H9 (cell line): ENCODE results near the gene EED. TPM values are rescaled to one million over a fixed set of nuclear protein-coding genes. Genes with fewer than 3 reads are reported as not detected.

Experiments used
- DNase-seq: peaks from one replicate; pipeline ENCODE4 v3.0.0-alpha.2; 2017
- H2AFZ ChIP-seq: one replicate; pipeline ENCODE4 v1.6.1; 2013; ENCODE audit warnings: mild to moderate bottlenecking, low read length, control low read depth, moderate library complexity
- H2AK5ac ChIP-seq: 2 replicates; pipeline ENCODE4 v1.6.1; 2013; ENCODE audit warnings: low read length, control low read depth, mixed read lengths; ENCODE audit not compliant: insufficient read length
- H2BK120ac ChIP-seq: one replicate; pipeline ENCODE4 v1.6.1; 2013; ENCODE audit warnings: low read depth, mild to moderate bottlenecking, low read length, control low read depth, inconsistent platforms; ENCODE audit not compliant: poor library complexity, severe bottlenecking
- H2BK12ac ChIP-seq: 2 replicates; pipeline ENCODE4 v1.6.1; 2013; ENCODE audit warnings: low read length, control low read depth, mixed read lengths, low read depth; ENCODE audit not compliant: insufficient read length
- H2BK15ac ChIP-seq: 2 replicates; pipeline ENCODE4 v1.6.1; 2013; ENCODE audit warnings: low read depth, low read length, control low read depth
- H2BK20ac ChIP-seq: one replicate; pipeline ENCODE4 v1.6.1; 2013; ENCODE audit warnings: low read depth, mild to moderate bottlenecking, low read length, control low read depth, inconsistent platforms; ENCODE audit not compliant: poor library complexity, severe bottlenecking
- H2BK5ac ChIP-seq: 2 replicates; pipeline ENCODE4 v1.6.1; 2013; ENCODE audit warnings: low read length, control low read depth, mixed read lengths; ENCODE audit not compliant: insufficient read length
- H3K14ac ChIP-seq: 2 replicates; pipeline ENCODE4 v1.6.1; 2013; ENCODE audit warnings: low read length, control low read depth; ENCODE audit not compliant: insufficient read depth
- H3K18ac ChIP-seq: 2 replicates; pipeline ENCODE4 v1.6.1; 2013; ENCODE audit warnings: low read depth, mild to moderate bottlenecking, mixed read lengths, low read length, control low read depth; ENCODE audit not compliant: insufficient read length
- H3K23ac ChIP-seq: 2 replicates; pipeline ENCODE4 v1.6.1; 2013; ENCODE audit warnings: low read length, control low read depth, mixed read lengths, low read depth; ENCODE audit not compliant: insufficient read length
- H3K23me2 ChIP-seq: 2 replicates; pipeline ENCODE4 v1.6.1; 2013; ENCODE audit warnings: low read depth, mild to moderate bottlenecking, mixed read lengths, low read length, control low read depth; ENCODE audit not compliant: insufficient read length, poor library complexity, severe bottlenecking
- H3K27ac ChIP-seq: 2 replicates; pipeline ENCODE4 v1.5.1; 2013; ENCODE audit warnings: low read length, control low read depth, mixed read lengths, low read depth; ENCODE audit not compliant: insufficient read length
- H3K27me3 ChIP-seq: 2 replicates; pipeline ENCODE4 v1.6.1; 2013; ENCODE audit warnings: low read length, control low read depth, inconsistent platforms; ENCODE audit not compliant: insufficient read depth
- H3K4ac ChIP-seq: 2 replicates; pipeline ENCODE4 v1.6.1; 2013; ENCODE audit warnings: low read depth, mild to moderate bottlenecking, control low read depth, inconsistent platforms, low read length, moderate library complexity
- H3K4me1 ChIP-seq: 2 replicates; pipeline ENCODE4 v1.6.1; 2013; ENCODE audit warnings: low read length, control low read depth, inconsistent platforms; ENCODE audit not compliant: insufficient read depth
- H3K4me2 ChIP-seq: 2 replicates; pipeline ENCODE4 v1.6.1; 2013; ENCODE audit warnings: low read length, control low read depth, mixed read lengths; ENCODE audit not compliant: insufficient read length, insufficient read depth
- H3K56ac ChIP-seq: 2 replicates; pipeline ENCODE4 v1.6.1; 2013; ENCODE audit warnings: low read depth, mild to moderate bottlenecking, mixed read lengths, low read length, control low read depth; ENCODE audit not compliant: insufficient read length
- H3K79me1 ChIP-seq: 2 replicates; pipeline ENCODE4 v1.6.1; 2013; ENCODE audit warnings: low read depth, mild to moderate bottlenecking, moderate library complexity, low read length, control low read depth, inconsistent platforms; ENCODE audit not compliant: insufficient read depth, poor library complexity, severe bottlenecking
- H3K79me2 ChIP-seq: 2 replicates; pipeline ENCODE4 v1.6.1; 2013; ENCODE audit warnings: low read length, control low read depth, inconsistent platforms; ENCODE audit not compliant: insufficient read depth
- H3K9ac ChIP-seq: 2 replicates; pipeline ENCODE4 v1.6.1; 2013; ENCODE audit warnings: low read length, control low read depth, mixed read lengths; ENCODE audit not compliant: insufficient read length; ENCODE audit errors: extremely low read depth
- H3K9me3 ChIP-seq: one replicate; pipeline ENCODE4 v1.6.1; 2013; ENCODE audit warnings: low read depth, low read length, inconsistent platforms; ENCODE audit not compliant: control insufficient read depth
- H3T11ph ChIP-seq: one replicate; pipeline ENCODE4 v1.6.1; 2013; ENCODE audit warnings: mild to moderate bottlenecking, low read length, control low read depth, inconsistent platforms
- H4K20me1 ChIP-seq: one replicate; pipeline ENCODE4 v1.6.1; 2013; ENCODE audit not compliant: control insufficient read depth, insufficient read length, insufficient read depth
- H4K5ac ChIP-seq: 2 replicates; pipeline ENCODE4 v1.6.1; 2013; ENCODE audit warnings: low read depth, mild to moderate bottlenecking, mixed read lengths, low read length, control low read depth; ENCODE audit not compliant: insufficient read length
- H4K8ac ChIP-seq: replicated peaks from 2 replicates; pipeline ENCODE4 v1.6.1; 2013; ENCODE audit warnings: low read length, control low read depth, mixed read lengths, low read depth; ENCODE audit not compliant: insufficient read length
- H4K91ac ChIP-seq: 2 replicates; pipeline ENCODE4 v1.6.1; 2013; ENCODE audit warnings: low read depth, mild to moderate bottlenecking, moderate library complexity, mixed read lengths, low read length, control low read depth; ENCODE audit not compliant: insufficient read length
- H3K27ac Mint-ChIP-seq, 3 experiments: 2 replicates in 2 of 3; 3 replicates in 1 of 3; pipeline ENCODE4 v1.8.0; 2020 to 2021; ENCODE audit warnings: mixed read lengths in 3 of 3, mild to moderate bottlenecking in 1 of 3, moderate library complexity in 1 of 3
- H3K27me3 Mint-ChIP-seq: 2 replicates; pipeline ENCODE4 v1.8.0; 2021; ENCODE audit warnings: low read depth, mild to moderate bottlenecking, moderate library complexity, mixed read lengths
- H3K36me3 Mint-ChIP-seq, 3 experiments: 2 replicates in 2 of 3; 3 replicates in 1 of 3; pipeline ENCODE4 v1.8.0; 2020 to 2021; ENCODE audit warnings: low read depth in 3 of 3, mixed read lengths in 3 of 3; ENCODE audit not compliant: insufficient read depth in 1 of 3
- H3K4me1 Mint-ChIP-seq, 2 experiments: 2 replicates each; pipeline ENCODE4 v1.8.0; 2020; ENCODE audit warnings: mixed read lengths in 2 of 2
- H3K4me3 Mint-ChIP-seq, 2 experiments: 2 replicates in 1 of 2; 3 replicates in 1 of 2; pipeline ENCODE4 v1.8.0; 2020 to 2021; ENCODE audit warnings: mild to moderate bottlenecking in 2 of 2, mixed read lengths in 2 of 2, moderate library complexity in 1 of 2
- H3K9me3 Mint-ChIP-seq, 2 experiments: 2 replicates in 1 of 2; 3 replicates in 1 of 2; pipeline ENCODE4 v1.8.0; 2020; ENCODE audit warnings: mild to moderate bottlenecking in 2 of 2, mixed read lengths in 2 of 2, moderate library complexity in 1 of 2
- total RNA-seq: library from RNA; stranded (reverse); gene quantifications from 2 replicates; pipeline ENCODE4 v1.2.1, GENCODE V29; 2021
- TF ChIP-seq, protein P1 (sequence below): fragments of 200-600 bp; sonication (generic); conservative IDR thresholded peaks from 3 replicates; pipeline ENCODE4 v1.8.0; 2021; ENCODE audit warnings: antibody characterized with exemption, mild to moderate bottlenecking

The EED gene
- total RNA-seq, 1 experiment from 2014 or later = 34.1 TPM

DNA sequence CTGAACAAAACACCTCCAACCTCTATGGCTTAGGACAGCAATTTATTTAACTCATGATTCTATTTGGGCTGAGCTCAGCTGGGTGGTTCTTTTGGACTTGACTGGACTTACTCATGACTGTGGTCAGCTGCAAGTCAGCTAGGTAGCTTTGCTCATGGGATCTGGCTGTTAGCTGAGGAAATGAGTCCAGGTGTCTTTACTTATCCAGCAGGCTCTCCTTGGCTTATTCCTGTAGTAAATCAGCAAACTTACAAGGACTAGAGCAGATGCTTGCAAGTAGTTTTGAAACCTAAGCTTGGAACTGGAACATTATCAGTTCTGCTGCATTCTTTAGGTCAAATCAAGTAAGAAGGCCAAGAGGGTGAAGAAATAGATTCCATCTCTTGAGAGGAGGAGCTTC, 49.5 kb downstream of the EED start:
- Histone ChIP-seq H2BK120ac (no peak overlapping the region), H3K27ac (no peak overlapping the region), H4K91ac (no peak overlapping the region), H3K23me2 (no peaks in the 10 kb centered on the region), H2BK12ac (no peak overlapping the region), H3K27me3 (no peaks in the 10 kb centered on the region), H2AK5ac (no peak overlapping the region), H3K79me1 (no peaks in the 10 kb centered on the region), H3K18ac (no peak overlapping the region), H3K9ac (no peak overlapping the region), H2BK5ac (no peak overlapping the region), H2AFZ (no peak overlapping the region), H4K5ac (no peak overlapping the region), H4K20me1 (no peaks in the 10 kb centered on the region), H3K56ac (no peak overlapping the region), H3K9me3 (no peaks in the 10 kb centered on the region), H3K79me2 (no peaks in the 10 kb centered on the region), H3K4me1 (no peaks in the 10 kb centered on the region), H3K23ac (no peak overlapping the region), H2BK20ac (no peak overlapping the region), H3K4me2 (no peak overlapping the region), H3K14ac (no peak overlapping the region), H2BK15ac (no peak overlapping the region), H4K8ac (no peak overlapping the region), H3K4ac (no peak overlapping the region), H3T11ph (no peak overlapping the region)
- no peak for DNase-seq
- no peak overlapping the region for H3K4me3 Mint-ChIP-seq
- H3K27me3 Mint-ChIP-seq = no peaks in the 10 kb centered on the region; the same call in none of the 2 replicates
- no peaks in the 10 kb centered on the region for H3K9me3 Mint-ChIP-seq
- H3K4me1 Mint-ChIP-seq = peaks cover 4% of the 10 kb centered on the region in 2 experiments; a peak in 1 of 4 replicates
- TF ChIP-seq, protein P1, sequence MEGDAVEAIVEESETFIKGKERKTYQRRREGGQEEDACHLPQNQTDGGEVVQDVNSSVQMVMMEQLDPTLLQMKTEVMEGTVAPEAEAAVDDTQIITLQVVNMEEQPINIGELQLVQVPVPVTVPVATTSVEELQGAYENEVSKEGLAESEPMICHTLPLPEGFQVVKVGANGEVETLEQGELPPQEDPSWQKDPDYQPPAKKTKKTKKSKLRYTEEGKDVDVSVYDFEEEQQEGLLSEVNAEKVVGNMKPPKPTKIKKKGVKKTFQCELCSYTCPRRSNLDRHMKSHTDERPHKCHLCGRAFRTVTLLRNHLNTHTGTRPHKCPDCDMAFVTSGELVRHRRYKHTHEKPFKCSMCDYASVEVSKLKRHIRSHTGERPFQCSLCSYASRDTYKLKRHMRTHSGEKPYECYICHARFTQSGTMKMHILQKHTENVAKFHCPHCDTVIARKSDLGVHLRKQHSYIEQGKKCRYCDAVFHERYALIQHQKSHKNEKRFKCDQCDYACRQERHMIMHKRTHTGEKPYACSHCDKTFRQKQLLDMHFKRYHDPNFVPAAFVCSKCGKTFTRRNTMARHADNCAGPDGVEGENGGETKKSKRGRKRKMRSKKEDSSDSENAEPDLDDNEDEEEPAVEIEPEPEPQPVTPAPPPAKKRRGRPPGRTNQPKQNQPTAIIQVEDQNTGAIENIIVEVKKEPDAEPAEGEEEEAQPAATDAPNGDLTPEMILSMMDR = no peak
- H3K27ac Mint-ChIP-seq = no peak overlapping the region
- no peaks in the 10 kb centered on the region for H3K36me3 Mint-ChIP-seq
